Measurements from ENCODE around the gene PCGF2.
"Not testable (repeated sequence)": the region's sequence is repeated elsewhere in the genome, so short reads cannot be mapped to it uniquely, and the experiment has no call there.

The PCGF2 gene

GRCh38 chr17:38735161-38735997 lies 12.8 kb downstream of the PCGF2 start:
- peak; percentile 94 for DNase-seq (ENCODE audit: low spot score)

GRCh38 chr17:38733982-38734973 lies 13.9 kb downstream of the PCGF2 start:
- peak; percentile 46 for DNase-seq (ENCODE audit: low spot score)

DNA sequence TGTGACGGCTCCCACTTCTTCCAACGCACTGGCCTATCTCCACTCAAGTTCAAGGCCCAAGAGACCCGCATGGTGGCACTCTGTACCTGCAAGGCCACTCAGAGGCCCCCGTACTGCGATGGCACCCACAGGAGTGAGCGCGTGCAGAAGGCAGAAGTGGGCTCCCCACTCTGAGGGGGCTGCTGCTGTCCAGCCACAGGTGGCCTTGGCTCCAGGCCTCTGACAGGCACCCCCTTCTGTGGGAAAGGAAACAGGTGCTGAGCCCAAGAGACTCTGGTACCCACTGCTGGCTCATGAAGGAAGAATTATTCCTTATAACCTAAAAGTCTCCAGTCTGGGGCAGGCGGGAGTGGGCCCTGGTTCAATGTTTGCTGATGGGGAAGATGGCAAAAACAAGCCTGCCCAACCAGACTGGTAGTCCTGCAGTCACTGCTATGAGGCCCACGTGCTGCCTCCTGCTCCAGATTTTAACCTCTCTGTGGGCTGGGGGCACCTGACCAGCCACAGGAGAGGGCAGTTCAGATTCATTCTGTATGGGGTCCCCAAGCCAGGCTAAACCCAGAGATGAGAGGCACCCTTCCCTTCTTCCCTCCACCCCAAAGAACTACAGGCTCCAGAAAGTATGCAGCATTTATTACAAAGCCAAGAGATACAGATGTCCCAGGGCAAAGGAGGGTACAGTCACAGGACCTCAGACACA lies 14.7 kb downstream of the PCGF2 start:
- no peak for DNase-seq (ENCODE audit: low spot score)

- no peak for DNase-seq (ENCODE audit: low spot score)
These were observed 15.5 kb downstream of the PCGF2 start for GRCh38 chr17:38732376-38733281.

DNA sequence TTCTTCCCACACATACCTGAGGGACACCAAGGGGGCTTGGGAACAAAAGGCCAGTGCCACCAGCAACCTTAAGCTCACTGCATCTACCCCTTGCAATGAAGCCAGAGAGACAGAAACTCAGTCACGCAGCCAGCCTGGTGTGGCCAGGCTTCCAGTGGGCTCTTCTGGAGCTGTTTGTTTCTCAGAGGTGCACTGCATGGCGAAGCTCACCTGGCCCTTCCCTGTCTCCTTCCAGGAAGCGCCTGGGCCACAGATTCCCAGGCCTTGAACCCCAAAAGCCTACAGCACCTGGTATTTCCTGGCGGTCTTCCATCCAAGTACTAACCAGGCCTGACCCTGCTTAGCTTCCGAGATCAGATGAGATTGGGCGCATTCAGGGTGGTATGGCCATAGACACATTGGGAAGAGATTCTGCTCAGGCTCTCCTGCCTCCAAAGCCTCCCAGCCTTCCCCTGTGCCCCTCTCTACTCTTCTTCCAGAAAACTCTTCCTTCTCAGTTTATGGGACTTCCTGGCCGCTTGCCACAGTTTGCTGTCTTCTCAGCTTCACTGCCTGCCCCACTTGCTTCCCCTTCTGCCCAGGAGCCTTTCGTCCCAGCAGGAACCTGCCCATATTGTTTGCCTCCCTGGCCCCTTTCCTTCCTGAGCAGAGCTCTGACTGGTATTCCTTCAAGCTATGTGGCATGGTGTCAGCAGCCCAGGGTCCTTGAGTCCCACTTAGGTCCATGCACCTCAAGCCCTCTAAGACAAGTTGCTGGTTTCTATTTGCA lies 16.4 kb downstream of the PCGF2 start:
- DNase-seq (ENCODE audit: low spot score) = no peak

GRCh38 chr17:38730526-38731379 lies 17.4 kb downstream of the PCGF2 start:
- peak; percentile 56 for DNase-seq (ENCODE audit: low spot score)

DNA sequence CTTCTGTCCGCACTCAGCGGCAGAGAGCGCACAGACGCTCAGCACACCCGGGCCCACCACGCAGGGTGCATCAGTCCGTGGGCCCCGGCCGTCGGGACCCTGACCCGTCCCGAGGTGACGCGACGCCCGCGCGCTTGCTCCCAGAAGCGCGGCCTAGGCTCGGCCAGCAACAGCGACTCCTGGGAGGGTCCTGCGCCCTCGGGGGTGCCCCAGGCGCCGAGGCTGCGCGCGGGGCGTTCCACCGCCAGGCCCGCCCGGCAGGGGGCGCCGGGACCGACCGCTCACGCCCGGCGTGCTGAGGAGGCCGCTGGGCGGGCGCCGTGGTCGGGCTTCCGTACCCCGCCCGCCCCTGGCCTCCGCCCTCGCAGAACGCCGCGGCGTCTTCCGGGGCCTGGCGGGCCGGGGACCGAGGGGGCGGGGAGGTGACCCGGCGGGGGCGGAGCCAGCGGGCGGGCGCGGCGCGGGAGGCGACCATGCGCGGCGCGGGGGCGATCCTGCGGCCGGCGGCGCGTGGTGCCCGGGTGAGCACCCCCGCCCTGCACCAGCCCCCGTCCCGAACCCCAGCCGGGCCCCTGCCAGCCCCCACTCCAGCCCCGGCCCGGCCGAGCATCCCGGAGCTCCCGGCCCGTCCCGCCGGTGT lies 18.1 kb downstream of the PCGF2 start, which contains the start of gene CISD3:
Gene CISD3 (plus strand): TSS at position 456 of the 640 bp plus-strand sequence. CDS start 18 bp downstream, at position 474.
- DNase-seq (ENCODE audit: low spot score) = peak; percentile 94

GRCh38 chr17:38729368-38729885 lies 18.7 kb downstream of the PCGF2 start:
- no peak for DNase-seq (ENCODE audit: low spot score)

GRCh38 chr17:38728290-38728831 lies 19.8 kb downstream of the PCGF2 start:
- no peak for DNase-seq (ENCODE audit: low spot score)

DNA sequence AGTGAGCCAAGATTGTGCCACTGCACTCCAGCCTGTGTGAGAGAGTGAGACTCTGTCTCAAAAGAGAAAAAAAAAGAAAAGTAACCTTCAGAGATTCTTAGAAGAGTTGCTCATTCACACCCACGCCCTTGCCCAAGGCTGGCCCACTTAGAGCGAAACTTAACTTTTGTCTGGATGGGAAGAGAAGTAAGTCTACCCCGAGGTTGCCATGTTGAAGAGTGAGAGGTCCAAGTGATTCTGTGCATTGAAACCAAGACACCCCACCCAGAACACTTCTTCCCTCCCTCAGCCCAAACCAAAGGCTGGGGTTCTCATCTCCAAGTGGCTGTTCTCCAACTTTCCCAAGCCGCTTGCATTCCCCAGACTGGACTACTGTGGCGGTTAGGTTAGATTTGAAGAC lies 20.4 kb downstream of the PCGF2 start:
- DNase-seq (ENCODE audit: low spot score) = no peak

- DNase-seq (ENCODE audit: low spot score) = not testable (repeated sequence)
These were observed 22.0 kb downstream of the PCGF2 start for GRCh38 chr17:38726145-38726544.

DNA sequence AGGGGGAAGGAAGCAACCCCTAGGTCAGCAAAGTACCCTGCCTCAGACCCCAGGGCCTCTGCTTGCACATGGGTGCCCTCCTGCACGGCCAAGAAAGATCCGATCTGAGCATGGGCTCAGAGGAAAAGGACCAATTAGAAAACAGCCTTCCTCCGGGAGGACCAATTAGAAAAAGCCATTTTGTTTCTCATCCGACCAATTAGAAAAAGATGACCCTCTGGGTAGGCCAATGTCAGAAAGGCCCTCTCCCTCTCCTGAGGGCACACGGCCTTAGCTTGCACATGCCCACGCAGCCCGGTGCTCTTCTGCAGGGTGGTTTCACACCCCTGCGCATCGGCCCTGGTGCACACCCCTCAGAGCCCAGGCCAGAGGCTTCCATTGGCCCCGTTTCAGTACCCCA lies 23.1 kb downstream of the PCGF2 start:
- DNase-seq (ENCODE audit: low spot score) = no peak

DNA sequence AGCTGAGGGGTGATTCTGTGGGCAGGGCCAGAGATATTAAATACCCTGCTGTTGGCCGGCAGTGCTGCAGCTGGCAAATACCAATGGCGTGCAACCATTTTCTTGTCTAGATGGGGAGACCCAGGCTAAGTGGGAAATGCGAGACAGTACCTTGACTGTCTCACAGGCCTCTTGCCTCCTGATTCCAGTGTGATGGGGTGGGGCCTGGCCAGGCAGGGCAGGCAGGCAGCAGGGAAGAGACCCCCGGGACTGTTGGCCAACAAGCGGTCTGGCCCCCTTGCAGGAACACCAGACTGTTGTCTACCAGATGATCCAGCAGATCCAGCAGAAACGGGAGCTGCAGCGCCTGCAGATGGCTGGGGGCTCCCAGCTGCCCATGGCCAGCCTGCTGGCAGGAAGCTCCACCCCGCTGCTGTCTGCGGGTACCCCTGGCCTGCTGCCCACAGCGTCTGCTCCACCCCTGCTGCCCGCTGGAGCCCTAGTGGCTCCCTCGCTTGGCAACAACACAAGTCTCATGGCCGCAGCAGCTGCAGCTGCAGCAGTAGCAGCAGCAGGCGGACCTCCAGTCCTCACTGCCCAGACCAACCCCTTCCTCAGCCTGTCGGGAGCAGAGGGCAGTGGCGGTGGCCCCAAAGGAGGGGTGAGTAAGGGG lies 23.7 kb downstream of the PCGF2 start:
- no peak for DNase-seq (ENCODE audit: low spot score)

DNA sequence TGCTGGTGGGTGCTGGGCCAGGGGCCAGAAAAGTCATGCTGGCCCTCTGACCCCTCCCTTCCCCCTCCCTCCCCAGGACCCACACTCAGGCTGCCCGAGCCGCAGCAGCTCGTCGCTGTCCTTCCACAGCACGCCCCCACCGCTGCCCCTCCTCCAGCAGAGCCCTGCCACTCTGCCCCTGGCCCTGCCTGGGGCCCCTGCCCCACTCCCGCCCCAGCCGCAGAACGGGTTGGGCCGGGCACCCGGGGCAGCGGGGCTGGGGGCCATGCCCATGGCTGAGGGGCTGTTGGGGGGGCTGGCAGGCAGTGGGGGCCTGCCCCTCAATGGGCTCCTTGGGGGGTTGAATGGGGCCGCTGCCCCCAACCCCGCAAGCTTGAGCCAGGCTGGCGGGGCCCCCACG lies 26.3 kb downstream of the PCGF2 start:
- DNase-seq (ENCODE audit: low spot score) = no peak

GRCh38 chr17:38720941-38721340 lies 27.2 kb downstream of the PCGF2 start:
- DNase-seq (ENCODE audit: low spot score) = no peak

GRCh38 chr17:38719943-38720641 lies 28.0 kb downstream of the PCGF2 start:
- DNase-seq (ENCODE audit: low spot score) = peak; percentile 84

All from iPS-NIHi11 (cell line).